Central memory CD4-positive, alpha-beta T cell (primary cell): ENCODE results near the gene GNG8.

Experiments used
- DNase-seq: peaks from one replicate; pipeline ENCODE4 v3.0.0; 2022
- total RNA-seq, 3 experiments: gene quantifications; one replicate each; lab custom pipeline; 2026; lab: John Stamatoyannopoulos, UW

The GNG8 gene
- 0.16 to 1.2 (median 0.71) reads per million in 3 experiments for total RNA-seq

- peak; percentile 19 for DNase-seq
These were observed at the start of gene GNG8 for GRCh38 chr19:46635920-46636761. TSS of gene GNG8 (minus strand) at chr19:46636202. CDS start at chr19:46634682, 1,520 bp downstream.

DNA sequence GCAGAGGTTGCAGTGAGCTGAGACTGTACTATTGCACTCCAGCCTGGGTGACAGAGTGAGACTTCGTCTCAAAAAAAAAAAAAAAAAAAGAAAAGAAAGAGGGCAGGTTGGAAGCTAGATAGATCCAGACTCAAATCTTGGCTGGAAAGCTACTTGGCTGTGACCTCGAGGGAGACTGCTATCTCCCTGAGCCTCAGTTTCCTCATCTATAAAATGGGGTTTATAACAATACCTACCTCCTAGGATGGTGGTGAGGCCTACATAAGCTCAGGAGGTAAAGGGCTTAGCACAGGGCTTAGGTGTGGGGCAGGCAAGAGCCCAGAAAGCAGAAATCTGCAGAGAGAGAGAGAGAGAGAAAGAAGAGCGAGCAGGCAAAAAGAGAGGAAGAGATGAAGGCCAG lies 49.2 kb upstream of the GNG8 start:
- DNase-seq = no peak

DNA sequence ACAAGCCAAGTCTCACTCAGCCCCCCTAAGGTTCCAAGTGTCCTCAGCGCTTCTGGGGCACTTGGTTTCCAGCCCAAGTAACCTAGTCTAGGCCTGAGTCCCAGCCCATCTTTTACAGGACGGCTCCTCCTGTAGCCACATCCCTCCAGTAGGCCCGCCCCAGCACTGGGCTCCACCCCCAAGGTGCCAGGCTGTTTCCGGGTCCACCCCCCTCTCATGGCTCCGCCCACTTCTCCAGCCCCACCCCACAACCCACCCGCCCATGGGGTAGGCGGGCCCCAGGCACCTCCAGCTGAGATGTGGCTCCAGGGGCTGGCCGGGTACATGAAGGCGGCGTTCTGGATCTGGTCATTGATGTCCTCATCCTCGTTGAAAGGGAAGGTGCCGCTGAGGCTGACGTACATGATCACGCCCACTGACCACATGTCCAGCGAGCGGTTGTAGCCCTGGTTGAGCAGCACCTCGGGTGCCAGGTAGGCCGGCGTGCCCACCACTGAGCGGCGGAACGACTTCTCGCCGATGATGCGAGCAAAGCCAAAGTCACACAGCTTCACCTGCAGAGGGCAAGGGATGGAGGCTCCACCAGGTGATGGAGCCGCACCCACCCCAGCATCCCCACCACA lies 42.2 kb upstream of the GNG8 start:
- DNase-seq = peak; percentile 56

GRCh38 chr19:46674416-46675178 lies 38.6 kb upstream of the GNG8 start:
- no peak for DNase-seq

GRCh38 chr19:46670813-46671212 lies 34.8 kb upstream of the GNG8 start:
- no peak for DNase-seq

GRCh38 chr19:46668662-46669061 lies 32.7 kb upstream of the GNG8 start:
- no peak for DNase-seq

DNA sequence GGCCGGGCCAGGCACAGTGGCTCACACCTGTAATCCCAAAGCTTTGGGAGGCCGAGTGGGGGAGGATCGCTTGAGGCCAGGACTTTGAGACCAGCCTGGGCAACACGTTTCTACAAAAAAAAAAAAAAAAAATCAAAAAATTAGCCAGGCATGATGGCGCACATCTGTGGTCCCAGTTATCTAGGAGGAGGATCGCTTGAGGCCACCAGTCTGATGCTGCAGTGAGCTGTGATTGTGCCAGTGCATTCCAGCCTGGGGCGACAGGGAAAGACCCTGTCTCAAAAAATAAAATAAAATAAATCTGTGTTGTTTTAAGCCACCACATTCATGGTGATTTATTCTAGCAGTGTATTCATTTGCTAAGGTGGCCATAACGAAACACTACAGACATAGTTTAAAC lies 29.1 kb upstream of the GNG8 start:
- no peak for DNase-seq

DNA sequence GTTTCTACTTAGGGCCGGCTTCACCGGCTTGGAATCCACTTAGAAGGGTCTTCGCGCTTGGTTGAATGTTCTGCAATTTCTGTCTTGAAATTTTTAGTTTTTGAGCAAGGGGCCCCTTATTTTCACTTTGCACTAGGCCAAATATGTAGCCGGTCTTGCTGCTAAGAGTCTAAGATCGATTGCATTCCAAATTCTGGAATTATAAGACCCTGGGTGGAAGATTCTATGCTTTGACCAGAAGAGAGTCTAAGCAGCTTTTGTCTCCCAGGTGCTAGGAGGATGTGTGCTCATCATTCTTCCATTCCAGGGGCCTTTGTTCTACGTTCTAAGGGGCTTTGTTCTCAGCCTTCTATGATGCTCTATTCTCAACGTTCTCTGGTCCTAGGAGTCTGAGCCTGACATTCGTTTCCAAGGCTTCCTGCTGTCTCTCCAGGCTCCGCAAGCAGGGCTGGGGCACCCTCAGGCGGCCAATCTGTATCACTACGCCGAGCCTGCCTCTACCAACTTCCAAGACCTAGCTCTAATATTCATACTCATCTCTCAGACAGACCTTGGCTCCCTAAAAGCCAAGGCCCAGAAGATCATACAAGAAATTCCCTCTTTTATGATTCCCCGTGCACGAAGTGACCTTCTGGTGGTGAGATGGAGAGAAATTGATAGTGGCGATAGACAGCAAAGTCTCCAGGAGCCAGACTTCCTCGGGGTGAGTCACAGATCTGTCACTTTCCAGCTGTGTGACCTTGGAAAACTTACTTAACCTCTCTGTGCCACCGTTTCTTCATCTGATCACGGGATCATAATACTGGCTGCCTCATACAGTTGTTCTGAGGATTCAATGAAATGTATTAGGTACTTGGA lies 26.0 kb upstream of the GNG8 start:
- DNase-seq = peak; percentile 77

DNA sequence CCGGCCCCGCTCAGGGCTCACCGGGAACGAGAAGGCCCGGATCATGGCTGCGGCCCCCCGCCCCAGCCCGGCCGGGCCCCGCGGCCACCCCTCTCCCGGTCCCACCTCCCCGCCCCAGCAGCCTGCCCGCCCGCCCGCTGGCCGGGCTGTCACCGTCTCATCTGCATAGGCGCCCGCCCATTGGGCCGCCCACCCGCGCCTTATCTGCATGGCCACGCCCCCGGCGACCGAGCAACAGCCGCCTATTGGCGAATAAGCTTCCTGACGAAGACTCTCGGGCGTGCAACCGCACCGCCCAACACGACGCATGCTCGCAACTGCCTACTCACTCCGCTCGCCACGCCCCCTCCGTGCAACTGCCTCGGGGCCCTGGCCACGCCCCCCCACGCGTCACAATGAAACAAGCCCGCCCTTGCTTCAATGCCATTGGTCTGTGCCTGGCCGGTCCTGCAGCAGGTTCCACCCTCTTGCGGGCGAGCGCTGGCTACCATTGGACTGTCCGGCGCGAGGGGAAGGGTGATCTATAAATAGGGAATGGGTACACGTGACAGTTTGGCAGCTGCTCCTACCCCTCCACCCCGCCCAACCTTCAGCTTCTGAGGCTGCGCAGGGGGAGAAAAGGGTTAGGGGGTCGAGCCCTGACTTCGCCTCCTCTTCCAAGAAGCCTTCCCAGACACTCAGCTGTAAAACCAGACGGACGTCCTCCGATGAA lies 25.2 kb upstream of the GNG8 start, which contains the start of gene DACT3:
Gene DACT3, minus strand, starts transcription at position 163 of the 712 bp plus-strand sequence. Its CDS starts 118 bp downstream, at position 45.
- DNase-seq = peak; percentile 100

DNA sequence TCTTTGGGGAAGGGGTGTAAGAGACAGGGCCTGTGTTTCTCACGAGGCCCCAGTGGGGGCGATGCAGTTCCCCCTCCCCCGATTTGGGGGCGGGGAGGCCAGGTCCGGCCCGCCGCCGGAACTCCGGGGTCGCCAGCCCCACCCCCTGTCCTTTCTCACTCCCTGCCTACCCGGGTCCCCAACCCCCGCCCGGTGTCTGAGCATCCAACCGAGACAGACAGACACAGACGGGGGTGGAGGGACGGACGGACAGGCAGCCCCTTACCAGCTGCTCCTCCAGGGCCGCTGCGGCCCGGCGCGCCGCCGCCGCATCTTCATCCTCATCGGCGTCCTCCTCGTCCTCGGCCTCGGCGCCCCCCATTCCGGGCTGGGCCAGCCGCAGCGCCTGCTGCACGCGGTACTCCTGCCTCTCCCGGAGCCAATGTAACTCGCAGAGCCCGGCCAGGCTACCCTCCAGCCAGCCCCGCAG lies 24.6 kb upstream of the GNG8 start:
- no peak for DNase-seq

- DNase-seq = no peak
These were observed 24.1 kb upstream of the GNG8 start for GRCh38 chr19:46660008-46660517.

- DNase-seq = no peak
These were observed 23.4 kb upstream of the GNG8 start for GRCh38 chr19:46659151-46660007.

GRCh38 chr19:46656541-46656940 lies 20.5 kb upstream of the GNG8 start:
- DNase-seq = no peak

- DNase-seq = no peak
These were observed 18.7 kb upstream of the GNG8 start for GRCh38 chr19:46654621-46655152.

GRCh38 chr19:46650445-46650844 lies 14.4 kb upstream of the GNG8 start:
- no peak for DNase-seq

DNA sequence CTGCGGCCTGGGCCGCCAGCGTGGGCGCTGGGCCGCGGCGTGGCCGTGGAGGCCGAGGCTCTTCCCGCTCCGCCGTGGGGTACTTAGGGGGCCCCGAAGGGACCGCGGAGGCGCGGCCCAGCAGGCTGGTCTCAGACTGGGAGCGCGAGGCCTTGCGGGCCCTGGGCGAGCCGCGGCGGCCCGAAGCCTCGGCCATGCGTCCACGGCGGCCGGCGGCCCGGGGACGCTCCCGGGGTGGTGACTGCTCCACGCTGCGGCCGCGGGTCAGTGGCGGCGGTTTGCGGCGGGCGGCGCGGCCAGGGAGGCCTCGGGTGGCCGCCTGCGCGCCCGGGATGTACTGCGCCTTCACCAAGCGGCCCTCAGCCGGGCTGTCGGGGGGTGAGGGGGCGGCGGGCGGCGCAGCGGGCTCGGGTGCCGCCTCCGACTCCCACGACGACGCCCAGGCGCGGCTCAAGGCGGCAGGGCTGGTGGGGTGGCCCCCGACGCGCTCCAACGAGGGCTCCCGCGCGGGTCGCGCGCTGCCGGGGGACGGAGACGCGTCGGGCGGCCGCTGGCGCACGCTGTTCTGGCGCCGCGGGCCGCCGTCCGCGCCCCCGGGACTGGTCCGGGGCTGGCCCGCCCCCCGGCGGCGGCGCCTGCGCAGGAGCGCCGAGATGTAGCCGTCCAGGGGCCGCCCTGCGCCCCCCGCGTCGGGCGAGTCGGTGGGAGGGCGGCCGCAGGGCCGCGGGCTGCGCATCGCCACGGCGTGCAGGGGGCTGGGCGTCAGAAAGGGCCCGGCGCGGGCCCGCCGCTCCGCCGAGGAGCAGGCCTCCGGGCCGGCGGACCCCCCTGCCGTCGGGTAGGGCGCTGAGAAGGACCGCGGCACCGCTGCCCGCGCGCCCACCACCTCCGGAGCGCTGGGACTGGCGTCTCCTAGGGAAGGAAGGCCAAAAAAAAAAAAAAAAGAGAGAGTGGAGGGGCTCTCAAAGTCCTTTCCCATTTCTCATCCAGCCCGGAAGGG lies 13.3 kb upstream of the GNG8 start:
- no peak for DNase-seq

DNA sequence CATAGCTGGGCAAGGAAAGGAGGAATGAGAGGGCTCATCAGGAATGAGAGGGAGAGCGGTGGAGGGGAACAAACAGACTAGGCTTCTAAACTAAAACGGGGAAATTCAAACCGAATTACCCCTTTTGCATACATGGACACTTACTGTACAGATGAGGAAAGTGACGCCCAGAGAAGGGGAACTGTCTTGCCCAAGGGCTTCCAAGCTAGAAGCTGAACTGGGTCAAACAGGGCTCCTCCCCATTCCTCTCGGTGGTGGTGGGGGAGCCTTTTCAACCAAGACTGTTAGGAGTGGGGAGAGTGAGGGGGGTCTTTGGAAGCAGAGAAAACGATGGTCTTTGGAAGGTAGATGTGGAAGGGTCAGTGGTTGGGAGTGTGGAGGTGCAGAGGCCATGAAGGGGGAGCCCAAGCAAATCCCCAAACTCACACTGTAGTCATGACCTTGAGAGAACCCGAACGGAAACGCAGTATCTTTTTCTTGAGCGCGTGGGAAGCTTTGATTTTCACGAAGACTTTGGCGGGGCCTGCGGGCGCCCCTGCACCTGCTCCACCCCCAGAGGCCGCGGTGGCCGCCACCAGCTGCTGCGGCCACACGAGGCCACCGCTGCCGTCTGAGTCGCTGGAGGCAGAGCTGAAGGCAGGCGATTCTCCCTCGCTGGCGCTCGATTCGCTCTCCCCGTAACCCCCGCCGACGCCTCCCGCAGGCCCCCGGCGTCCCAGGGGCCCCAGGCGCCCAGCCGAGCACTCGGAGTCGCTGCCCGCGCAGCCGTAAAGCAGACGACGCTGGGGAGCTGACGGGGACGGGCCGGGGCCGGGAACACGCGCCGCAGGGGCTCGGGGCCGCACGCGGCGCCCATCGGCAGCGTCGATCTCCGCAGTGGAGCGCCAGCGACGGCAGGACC lies 12.3 kb upstream of the GNG8 start:
- no peak for DNase-seq

- no peak for DNase-seq
These were observed 10.4 kb upstream of the GNG8 start for GRCh38 chr19:46646402-46646801.
